OCI-LY1 (cell line): Measurements from ENCODE around the gene OR52M1.
A peak's percentile ranks its signal among the peaks of the same experiment; 100 is the strongest.

Experiments
- H2AFZ ChIP-seq: fragments of 200-600 bp; sonication (generic), shearing (Covaris generic); 2 replicates; pipeline ENCODE4 v1.6.0; 2014; ENCODE audit warnings: antibody characterized with exemption, mild to moderate bottlenecking, low read length
- H3F3A ChIP-seq: fragments of 200-600 bp; sonication (generic), shearing (Covaris generic); 2 replicates; pipeline ENCODE4 v1.6.0; 2014; ENCODE audit warnings: mild to moderate bottlenecking, antibody characterized with exemption, low read length, moderate library complexity; ENCODE audit not compliant: insufficient read depth
- H3K27ac ChIP-seq: fragments of 200-600 bp; sonication (generic); 2 replicates; pipeline ENCODE4 v1.5.1; 2014; ENCODE audit warnings: low read length, mixed run types, mild to moderate bottlenecking, low read depth; ENCODE audit not compliant: poor library complexity, severe bottlenecking
- H3K27me3 ChIP-seq: fragments of 200-600 bp; sonication (generic); 2 replicates; pipeline ENCODE4 v1.6.0; 2014; ENCODE audit warnings: antibody characterized with exemption, mild to moderate bottlenecking, low read length, moderate library complexity; ENCODE audit not compliant: insufficient read depth
- H3K36me3 ChIP-seq: fragments of 200-600 bp; sonication (generic); 2 replicates; pipeline ENCODE4 v1.6.1; 2014; ENCODE audit warnings: mild to moderate bottlenecking, antibody characterized with exemption, low read length, moderate library complexity, mixed read lengths; ENCODE audit not compliant: insufficient read depth
- H3K4me1 ChIP-seq: fragments of 200-600 bp; sonication (generic); 2 replicates; pipeline ENCODE4 v1.5.1; 2014; ENCODE audit warnings: mild to moderate bottlenecking, low read length, moderate library complexity; ENCODE audit not compliant: insufficient read depth, severe bottlenecking
- H3K4me2 ChIP-seq: fragments of 200-600 bp; sonication (generic), shearing (Covaris generic); 2 replicates; pipeline ENCODE4 v1.6.1; 2014; ENCODE audit warnings: low read length
- H3K4me3 ChIP-seq: fragments of 200-600 bp; sonication (generic); 2 replicates; pipeline ENCODE4 v1.5.1; 2014; ENCODE audit warnings: low read length, low read depth, mild to moderate bottlenecking, mixed read lengths; ENCODE audit not compliant: poor library complexity, severe bottlenecking
- H3K79me2 ChIP-seq: fragments of 200-600 bp; shearing (Covaris generic); 2 replicates; pipeline ENCODE4 v1.6.1; 2016; ENCODE audit warnings: mixed run types, low read length, mixed read lengths; ENCODE audit not compliant: insufficient read depth
- H3K9ac ChIP-seq: fragments of 200-600 bp; sonication (generic), shearing (Covaris generic); 2 replicates; pipeline ENCODE4 v1.6.1; 2014; ENCODE audit warnings: mild to moderate bottlenecking, low read length, mixed read lengths
- H3K9me2 ChIP-seq: fragments of 200-600 bp; sonication (generic), shearing (Covaris generic); 2 replicates; pipeline ENCODE4 v1.6.1; 2014; ENCODE audit warnings: low read depth, mild to moderate bottlenecking, low read length, mixed read lengths
- H3K9me3 ChIP-seq: fragments of 200-600 bp; shearing (Covaris generic); 2 replicates; pipeline ENCODE4 v1.6.1; 2014; ENCODE audit warnings: low read length, mixed read lengths
- H4K20me1 ChIP-seq: fragments of 200-600 bp; sonication (generic), shearing (Covaris generic); 2 replicates; pipeline ENCODE4 v1.6.0; 2016; ENCODE audit warnings: mild to moderate bottlenecking, low read length; ENCODE audit not compliant: insufficient read depth
- CTCF ChIP-seq: fragments of 200-600 bp; sonication (generic), shearing (Covaris generic); IDR thresholded peaks from 2 replicates; pipeline ENCODE4 v1.5.1; 2017; ENCODE audit warnings: mild to moderate bottlenecking, antibody characterized with exemption, low read length, moderate library complexity, mixed read lengths
- EZH2 ChIP-seq: fragments of 200-600 bp; sonication (generic), shearing (Covaris generic); IDR thresholded peaks from 2 replicates; pipeline ENCODE4 v1.8.0; 2017; ENCODE audit warnings: borderline replicate concordance, mixed run types, mild to moderate bottlenecking, antibody characterized with exemption, low read length, moderate library complexity, mixed read lengths

The OR52M1 gene

GRCh38 chr11:4547416-4547815, 2.4 kb downstream of the OR52M1 start:
- Histone ChIP-seq H2AFZ (no peak overlapping the region), H3K9me3 (no peaks in the 10 kb centered on the region), H3K4me1 (no peaks in the 10 kb centered on the region), H3K9ac (no peak overlapping the region), H3F3A (no peaks in the 10 kb centered on the region), H3K36me3 (no peaks in the 10 kb centered on the region), H3K79me2 (no peaks in the 10 kb centered on the region), H4K20me1 (no peaks in the 10 kb centered on the region), H3K27me3 (no peaks in the 10 kb centered on the region), H3K27ac (no peak overlapping the region), H3K4me3 (no peak overlapping the region), H3K4me2 (no peak overlapping the region), H3K9me2 (no peaks in the 10 kb centered on the region)
- TF ChIP-seq EZH2, result no peak
- TF ChIP-seq CTCF, result no peak

- H4K20me1 ChIP-seq, result no peaks in the 10 kb centered on the region
- no peaks in the 10 kb centered on the region for H3K79me2 ChIP-seq
- H3K9ac ChIP-seq, result no peak overlapping the region
- H3K36me3 ChIP-seq, result no peaks in the 10 kb centered on the region
- H3K27ac ChIP-seq, result no peak overlapping the region
- no peaks in the 10 kb centered on the region for H3K27me3 ChIP-seq
- no peaks in the 10 kb centered on the region for H3K9me3 ChIP-seq
- H3K4me2 ChIP-seq, result no peak overlapping the region
- H2AFZ ChIP-seq, result no peak overlapping the region
- no peak overlapping the region for H3K4me3 ChIP-seq
- no peaks in the 10 kb centered on the region for H3K9me2 ChIP-seq
- TF ChIP-seq EZH2, result no peak
- peak; percentile 57 for TF ChIP-seq CTCF
- no peaks in the 10 kb centered on the region for H3K4me1 ChIP-seq
- no peaks in the 10 kb centered on the region for H3F3A ChIP-seq
Measured at GRCh38 chr11:4551346-4551979, 6.5 kb downstream of the OR52M1 start.

GRCh38 chr11:4559527-4560440, 14.8 kb downstream of the OR52M1 start:
- H3K9me2 ChIP-seq, result no peaks in the 10 kb centered on the region
- H3F3A ChIP-seq, result no peaks in the 10 kb centered on the region
- H4K20me1 ChIP-seq, result no peaks in the 10 kb centered on the region
- H3K79me2 ChIP-seq, result no peaks in the 10 kb centered on the region
- H3K9ac ChIP-seq, result no peak overlapping the region
- TF ChIP-seq CTCF, result no peak
- TF ChIP-seq EZH2, result no peak
- H3K4me3 ChIP-seq, result no peak overlapping the region
- H2AFZ ChIP-seq, result no peak overlapping the region
- H3K9me3 ChIP-seq, result no peaks in the 10 kb centered on the region
- H3K36me3 ChIP-seq, result no peaks in the 10 kb centered on the region
- H3K27ac ChIP-seq, result no peak overlapping the region
- no peaks in the 10 kb centered on the region for H3K27me3 ChIP-seq
- no peak overlapping the region for H3K4me2 ChIP-seq
- H3K4me1 ChIP-seq, result no peaks in the 10 kb centered on the region
